ENCODE results near the gene TBC1D2B.

TBC1D2B gene

GRCh38 chr15:78084449-78084750 is 6.9 kb upstream of the TBC1D2B start:
- no peak overlapping the region for H3K4me3 ChIP-seq (ENCODE audit: low read length)
- DNase-seq (ENCODE audit: low read depth) = no peak
- TF ChIP-seq CTCF (conservative IDR thresholded peaks at IDR 0.05; ENCODE audit: low read length) = no peak

GRCh38 chr15:78083687-78084448 is 6.4 kb upstream of the TBC1D2B start:
- no peak for DNase-seq (ENCODE audit: low read depth)
- H3K4me3 ChIP-seq (ENCODE audit: low read length) = no peak overlapping the region
- no peak for TF ChIP-seq CTCF (conservative IDR thresholded peaks at IDR 0.05; ENCODE audit: low read length)

GRCh38 chr15:78083186-78083585 is 5.7 kb upstream of the TBC1D2B start:
- no peak overlapping the region for H3K4me3 ChIP-seq (ENCODE audit: low read length)
- DNase-seq (ENCODE audit: low read depth) = no peak
- TF ChIP-seq CTCF (conservative IDR thresholded peaks at IDR 0.05; ENCODE audit: low read length) = no peak

GRCh38 chr15:78082743-78083110 is 5.2 kb upstream of the TBC1D2B start:
- no peak for TF ChIP-seq CTCF (conservative IDR thresholded peaks at IDR 0.05; ENCODE audit: low read length)
- H3K4me3 ChIP-seq (ENCODE audit: low read length) = no peak overlapping the region
- DNase-seq (ENCODE audit: low read depth) = no peak

GRCh38 chr15:78082106-78082742 is 4.7 kb upstream of the TBC1D2B start:
- TF ChIP-seq CTCF (conservative IDR thresholded peaks at IDR 0.05; ENCODE audit: low read length) = no peak
- DNase-seq (ENCODE audit: low read depth) = no peak
- no peak overlapping the region for H3K4me3 ChIP-seq (ENCODE audit: low read length)

GRCh38 chr15:78080088-78080460 is 2.6 kb upstream of the TBC1D2B start:
- TF ChIP-seq CTCF (conservative IDR thresholded peaks at IDR 0.05; ENCODE audit: low read length) = no peak
- no peak overlapping the region for H3K4me3 ChIP-seq (ENCODE audit: low read length)
- DNase-seq (ENCODE audit: low read depth) = no peak
